K562 (cell line): ENCODE measurements around the gene LIF. TPM values are rescaled to one million over a fixed set of nuclear protein-coding genes. Genes with fewer than 3 reads are reported as not detected.

Experiments
- SP2 ChIP-seq: IDR thresholded peaks from 2 replicates; pipeline ENCODE4 v1.6.1; 2011; ENCODE audit warnings: mild to moderate bottlenecking, low read depth, low read length, moderate library complexity; ENCODE audit not compliant: poor library complexity, severe bottlenecking; ENCODE audit errors: extremely low read depth
- ZNF121 ChIP-seq: sonication (generic); formaldehyde crosslinking; conservative IDR thresholded peaks from 2 replicates; pipeline ENCODE4 v1.8.0; 2022; ENCODE audit warnings: missing genetic modification reagents
- ZNF143 ChIP-seq: sonication (generic); formaldehyde crosslinking; IDR thresholded peaks from 2 replicates; pipeline ENCODE4 v1.9.0; 2022; ENCODE audit warnings: mild to moderate bottlenecking, missing genetic modification reagents
- polyA plus RNA-seq, 8 experiments: library from polyadenylated mRNA; depleted of rRNA in 4 of 8; stranded (reverse) in 5 of 8; unstranded in 3 of 8; fragments of >200 nt; fragmentation: Nextera tagmentation in 2 of 8; fragmentation: Illumina TruSeq in 1 of 8; extraction: Ambion mirVana in 2 of 8; extraction: Trizol in 1 of 8; gene quantifications; 2 replicates each; pipeline versions ENCODE4 v1.2.1 to v1.2.3, GENCODE V29; 2011 to 2014; ENCODE audit warnings: inconsistent platforms in 1 of 8, missing spikeins in 1 of 8
- total RNA-seq, 7 experiments: library from RNA; depleted of rRNA in 6 of 7; stranded (reverse); fragments of >200 nt in 6 of 7; fragmentation: Illumina TruSeq in 2 of 7; extraction: Trizol in 2 of 7; gene quantifications; 2 replicates each; pipeline versions ENCODE4 v1.2.1 to v1.2.3, GENCODE V29; 2011 to 2021; ENCODE audit warnings: low replicate concordance in 1 of 7
- TF ChIP-seq, protein P1 (sequence below): fragments of 200-600 bp; sonication (generic); IDR thresholded peaks from one replicate; pipeline ENCODE4 v1.6.1; 2012; ENCODE audit warnings: mild to moderate bottlenecking, low read depth, low read length, inconsistent platforms
- TF ChIP-seq, protein P2 (sequence below): fragments of 450-650 bp; formaldehyde crosslinking; IDR thresholded peaks from 2 replicates; pipeline ENCODE4 v1.4.0; 2020; ENCODE audit warnings: mild to moderate bottlenecking, moderate library complexity

LIF gene
- total and polyA plus RNA-seq, 9 of the 15 experiments (the other 6 are each of a cell fraction or from before 2014, with no cell fraction given) = 0.05 to 0.39 (median 0.18) TPM; not detected in 3

DNA sequence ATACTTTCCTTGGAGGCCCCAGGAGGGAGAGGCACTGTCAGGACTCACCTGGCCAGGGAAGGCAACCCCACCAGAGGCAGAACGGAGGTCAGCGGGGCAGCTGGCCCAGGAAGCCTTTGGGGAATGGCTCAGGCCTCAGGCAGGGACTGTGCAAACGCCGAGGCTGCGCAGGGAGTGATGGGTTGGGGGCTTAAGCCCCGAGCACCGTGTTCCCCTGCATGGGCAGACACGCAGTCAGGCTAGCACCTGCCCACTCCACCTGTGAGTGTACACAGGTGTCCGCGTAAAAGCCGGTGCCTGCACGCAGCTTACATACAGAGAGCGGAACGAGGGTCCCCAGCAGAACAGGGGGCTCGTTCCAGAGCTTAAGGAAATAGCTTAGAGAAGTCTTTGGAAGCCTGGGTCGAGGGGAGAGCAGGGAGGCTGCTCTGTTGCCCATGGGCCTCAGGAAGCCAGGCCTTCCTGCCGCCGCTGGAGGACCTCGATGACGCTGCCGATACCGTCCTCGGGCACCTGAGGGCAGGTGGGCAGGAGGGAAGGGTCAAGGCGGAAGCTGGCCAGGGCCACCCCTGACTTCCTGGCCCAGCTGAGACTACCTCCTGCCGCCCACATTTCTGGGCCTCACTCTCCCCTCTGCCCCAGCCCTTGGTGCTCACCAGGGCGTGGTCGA is 38.8 kb upstream of the LIF start (continued):
- TF ChIP-seq, protein P1, sequence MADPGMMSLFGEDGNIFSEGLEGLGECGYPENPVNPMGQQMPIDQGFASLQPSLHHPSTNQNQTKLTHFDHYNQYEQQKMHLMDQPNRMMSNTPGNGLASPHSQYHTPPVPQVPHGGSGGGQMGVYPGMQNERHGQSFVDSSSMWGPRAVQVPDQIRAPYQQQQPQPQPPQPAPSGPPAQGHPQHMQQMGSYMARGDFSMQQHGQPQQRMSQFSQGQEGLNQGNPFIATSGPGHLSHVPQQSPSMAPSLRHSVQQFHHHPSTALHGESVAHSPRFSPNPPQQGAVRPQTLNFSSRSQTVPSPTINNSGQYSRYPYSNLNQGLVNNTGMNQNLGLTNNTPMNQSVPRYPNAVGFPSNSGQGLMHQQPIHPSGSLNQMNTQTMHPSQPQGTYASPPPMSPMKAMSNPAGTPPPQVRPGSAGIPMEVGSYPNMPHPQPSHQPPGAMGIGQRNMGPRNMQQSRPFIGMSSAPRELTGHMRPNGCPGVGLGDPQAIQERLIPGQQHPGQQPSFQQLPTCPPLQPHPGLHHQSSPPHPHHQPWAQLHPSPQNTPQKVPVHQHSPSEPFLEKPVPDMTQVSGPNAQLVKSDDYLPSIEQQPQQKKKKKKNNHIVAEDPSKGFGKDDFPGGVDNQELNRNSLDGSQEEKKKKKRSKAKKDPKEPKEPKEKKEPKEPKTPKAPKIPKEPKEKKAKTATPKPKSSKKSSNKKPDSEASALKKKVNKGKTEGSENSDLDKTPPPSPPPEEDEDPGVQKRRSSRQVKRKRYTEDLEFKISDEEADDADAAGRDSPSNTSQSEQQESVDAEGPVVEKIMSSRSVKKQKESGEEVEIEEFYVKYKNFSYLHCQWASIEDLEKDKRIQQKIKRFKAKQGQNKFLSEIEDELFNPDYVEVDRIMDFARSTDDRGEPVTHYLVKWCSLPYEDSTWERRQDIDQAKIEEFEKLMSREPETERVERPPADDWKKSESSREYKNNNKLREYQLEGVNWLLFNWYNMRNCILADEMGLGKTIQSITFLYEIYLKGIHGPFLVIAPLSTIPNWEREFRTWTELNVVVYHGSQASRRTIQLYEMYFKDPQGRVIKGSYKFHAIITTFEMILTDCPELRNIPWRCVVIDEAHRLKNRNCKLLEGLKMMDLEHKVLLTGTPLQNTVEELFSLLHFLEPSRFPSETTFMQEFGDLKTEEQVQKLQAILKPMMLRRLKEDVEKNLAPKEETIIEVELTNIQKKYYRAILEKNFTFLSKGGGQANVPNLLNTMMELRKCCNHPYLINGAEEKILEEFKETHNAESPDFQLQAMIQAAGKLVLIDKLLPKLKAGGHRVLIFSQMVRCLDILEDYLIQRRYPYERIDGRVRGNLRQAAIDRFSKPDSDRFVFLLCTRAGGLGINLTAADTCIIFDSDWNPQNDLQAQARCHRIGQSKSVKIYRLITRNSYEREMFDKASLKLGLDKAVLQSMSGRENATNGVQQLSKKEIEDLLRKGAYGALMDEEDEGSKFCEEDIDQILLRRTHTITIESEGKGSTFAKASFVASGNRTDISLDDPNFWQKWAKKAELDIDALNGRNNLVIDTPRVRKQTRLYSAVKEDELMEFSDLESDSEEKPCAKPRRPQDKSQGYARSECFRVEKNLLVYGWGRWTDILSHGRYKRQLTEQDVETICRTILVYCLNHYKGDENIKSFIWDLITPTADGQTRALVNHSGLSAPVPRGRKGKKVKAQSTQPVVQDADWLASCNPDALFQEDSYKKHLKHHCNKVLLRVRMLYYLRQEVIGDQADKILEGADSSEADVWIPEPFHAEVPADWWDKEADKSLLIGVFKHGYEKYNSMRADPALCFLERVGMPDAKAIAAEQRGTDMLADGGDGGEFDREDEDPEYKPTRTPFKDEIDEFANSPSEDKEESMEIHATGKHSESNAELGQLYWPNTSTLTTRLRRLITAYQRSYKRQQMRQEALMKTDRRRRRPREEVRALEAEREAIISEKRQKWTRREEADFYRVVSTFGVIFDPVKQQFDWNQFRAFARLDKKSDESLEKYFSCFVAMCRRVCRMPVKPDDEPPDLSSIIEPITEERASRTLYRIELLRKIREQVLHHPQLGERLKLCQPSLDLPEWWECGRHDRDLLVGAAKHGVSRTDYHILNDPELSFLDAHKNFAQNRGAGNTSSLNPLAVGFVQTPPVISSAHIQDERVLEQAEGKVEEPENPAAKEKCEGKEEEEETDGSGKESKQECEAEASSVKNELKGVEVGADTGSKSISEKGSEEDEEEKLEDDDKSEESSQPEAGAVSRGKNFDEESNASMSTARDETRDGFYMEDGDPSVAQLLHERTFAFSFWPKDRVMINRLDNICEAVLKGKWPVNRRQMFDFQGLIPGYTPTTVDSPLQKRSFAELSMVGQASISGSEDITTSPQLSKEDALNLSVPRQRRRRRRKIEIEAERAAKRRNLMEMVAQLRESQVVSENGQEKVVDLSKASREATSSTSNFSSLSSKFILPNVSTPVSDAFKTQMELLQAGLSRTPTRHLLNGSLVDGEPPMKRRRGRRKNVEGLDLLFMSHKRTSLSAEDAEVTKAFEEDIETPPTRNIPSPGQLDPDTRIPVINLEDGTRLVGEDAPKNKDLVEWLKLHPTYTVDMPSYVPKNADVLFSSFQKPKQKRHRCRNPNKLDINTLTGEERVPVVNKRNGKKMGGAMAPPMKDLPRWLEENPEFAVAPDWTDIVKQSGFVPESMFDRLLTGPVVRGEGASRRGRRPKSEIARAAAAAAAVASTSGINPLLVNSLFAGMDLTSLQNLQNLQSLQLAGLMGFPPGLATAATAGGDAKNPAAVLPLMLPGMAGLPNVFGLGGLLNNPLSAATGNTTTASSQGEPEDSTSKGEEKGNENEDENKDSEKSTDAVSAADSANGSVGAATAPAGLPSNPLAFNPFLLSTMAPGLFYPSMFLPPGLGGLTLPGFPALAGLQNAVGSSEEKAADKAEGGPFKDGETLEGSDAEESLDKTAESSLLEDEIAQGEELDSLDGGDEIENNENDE = no peak
- TF ChIP-seq SP2 (no peak), ZNF143 (CRISPR knock-in tag) (no peak), ZNF121 (CRISPR knock-in tag) (no peak)
- TF ChIP-seq, protein P2, sequence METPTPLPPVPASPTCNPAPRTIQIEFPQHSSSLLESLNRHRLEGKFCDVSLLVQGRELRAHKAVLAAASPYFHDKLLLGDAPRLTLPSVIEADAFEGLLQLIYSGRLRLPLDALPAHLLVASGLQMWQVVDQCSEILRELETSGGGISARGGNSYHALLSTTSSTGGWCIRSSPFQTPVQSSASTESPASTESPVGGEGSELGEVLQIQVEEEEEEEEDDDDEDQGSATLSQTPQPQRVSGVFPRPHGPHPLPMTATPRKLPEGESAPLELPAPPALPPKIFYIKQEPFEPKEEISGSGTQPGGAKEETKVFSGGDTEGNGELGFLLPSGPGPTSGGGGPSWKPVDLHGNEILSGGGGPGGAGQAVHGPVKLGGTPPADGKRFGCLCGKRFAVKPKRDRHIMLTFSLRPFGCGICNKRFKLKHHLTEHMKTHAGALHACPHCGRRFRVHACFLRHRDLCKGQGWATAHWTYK (CRISPR knock-in tag) = no peak
